A673 (cell line): ENCODE data around the gene TRIM74.
"Not testable (repeated sequence)": the region's sequence is repeated elsewhere in the genome, so short reads cannot be mapped to it uniquely, and the experiment has no call there.

Source experiments
- EZH2 ChIP-seq: fragments of 200-600 bp; sonication (generic); IDR thresholded peaks from 2 replicates; pipeline ENCODE4 v1.6.1; 2017; ENCODE audit warnings: borderline replicate concordance, low read depth, mild to moderate bottlenecking, mixed read lengths, antibody characterized with exemption, low read length; ENCODE audit not compliant: poor library complexity, severe bottlenecking
- TF ChIP-seq, protein P1 (sequence below): fragments of 300-800, 200-600 bp; sonication (generic); conservative IDR thresholded peaks from 2 replicates; pipeline ENCODE4 v1.5.1; 2017; ENCODE audit warnings: low read depth, mild to moderate bottlenecking, antibody characterized with exemption, low read length, moderate library complexity, mixed read lengths

DNA sequence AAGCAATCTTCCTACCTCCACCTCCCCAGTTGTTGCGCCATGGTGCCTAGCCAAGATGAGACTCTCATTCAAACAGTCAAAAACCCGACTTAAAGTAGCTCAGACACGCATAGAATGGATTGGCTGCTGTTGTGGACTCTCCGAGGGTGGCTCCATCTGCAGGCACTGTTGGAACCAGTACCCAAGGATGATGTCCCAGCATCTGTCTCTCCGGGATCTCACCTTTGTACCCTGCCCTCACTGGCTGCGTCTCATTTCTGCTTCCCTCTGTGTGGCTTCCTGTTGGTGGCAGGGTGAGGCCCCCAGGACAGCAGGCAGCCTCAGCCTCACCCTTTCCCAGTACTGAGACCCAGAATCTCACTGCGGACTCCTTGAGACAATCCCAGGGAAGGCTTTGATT is 5.5 kb upstream of the TRIM74 start:
- TF ChIP-seq, protein P1, sequence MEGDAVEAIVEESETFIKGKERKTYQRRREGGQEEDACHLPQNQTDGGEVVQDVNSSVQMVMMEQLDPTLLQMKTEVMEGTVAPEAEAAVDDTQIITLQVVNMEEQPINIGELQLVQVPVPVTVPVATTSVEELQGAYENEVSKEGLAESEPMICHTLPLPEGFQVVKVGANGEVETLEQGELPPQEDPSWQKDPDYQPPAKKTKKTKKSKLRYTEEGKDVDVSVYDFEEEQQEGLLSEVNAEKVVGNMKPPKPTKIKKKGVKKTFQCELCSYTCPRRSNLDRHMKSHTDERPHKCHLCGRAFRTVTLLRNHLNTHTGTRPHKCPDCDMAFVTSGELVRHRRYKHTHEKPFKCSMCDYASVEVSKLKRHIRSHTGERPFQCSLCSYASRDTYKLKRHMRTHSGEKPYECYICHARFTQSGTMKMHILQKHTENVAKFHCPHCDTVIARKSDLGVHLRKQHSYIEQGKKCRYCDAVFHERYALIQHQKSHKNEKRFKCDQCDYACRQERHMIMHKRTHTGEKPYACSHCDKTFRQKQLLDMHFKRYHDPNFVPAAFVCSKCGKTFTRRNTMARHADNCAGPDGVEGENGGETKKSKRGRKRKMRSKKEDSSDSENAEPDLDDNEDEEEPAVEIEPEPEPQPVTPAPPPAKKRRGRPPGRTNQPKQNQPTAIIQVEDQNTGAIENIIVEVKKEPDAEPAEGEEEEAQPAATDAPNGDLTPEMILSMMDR = not testable (repeated sequence)
- not testable (repeated sequence) for TF ChIP-seq EZH2
